Panc1 (cell line): ENCODE data around the gene LINC01488. TPM values are rescaled to one million over a fixed set of nuclear protein-coding genes. Genes with fewer than 3 reads are reported as not detected.

ENCODE experiments used
- ATAC-seq: fragments of 200-7000 bp; cut with Tn5 transposase; 2 replicates; pipeline ENCODE4 v1.9.1; 2020; ENCODE audit warnings: mild to moderate bottlenecking, moderate library complexity
- BruUV-seq: library from RNA; stranded (reverse); fragments of 400-500 nt; replicated peaks from 2 replicates; lab custom pipeline; 2021; lab: Mats Ljungman, UMichigan
- CTCF ChIA-PET: fragments of 300-600 bp; sonication (Branson Sonifier 250); formaldehyde crosslinking; loops from one replicate; lab custom pipeline; 2022; ENCODE audit warnings: antibody characterized with exemption; lab: Charles Lee
- POLR2A ChIA-PET: fragments of 300-600 bp; sonication (Branson Sonifier 250); formaldehyde crosslinking; loops from one replicate; lab custom pipeline; 2022; ENCODE audit warnings: antibody characterized with exemption; lab: Charles Lee
- DNase-seq: peaks from one replicate; pipeline ENCODE4 v3.0.0-alpha.2; 2010; ENCODE audit warnings: low read depth, low spot score
- H3K27ac ChIP-seq: 2 replicates; pipeline ENCODE4 v1.5.1; 2011; ENCODE audit warnings: mild to moderate bottlenecking, low read length, inconsistent platforms
- H3K27me3 ChIP-seq: fragments of 200-500 bp; sonication (Bioruptor generic); 2 replicates; pipeline ENCODE4 v1.6.0; 2014; ENCODE audit warnings: low read length, inconsistent platforms; ENCODE audit not compliant: control insufficient read depth, insufficient read depth
- H3K36me3 ChIP-seq: fragments of 200-500 bp; sonication (Bioruptor generic); 2 replicates; pipeline ENCODE4 v1.5.1; 2014; ENCODE audit warnings: inconsistent platforms, mild to moderate bottlenecking, low read length, moderate library complexity; ENCODE audit not compliant: control insufficient read depth, insufficient read depth
- H3K4me1 ChIP-seq: 2 replicates; pipeline ENCODE4 v1.5.1; 2011; ENCODE audit warnings: inconsistent platforms, mild to moderate bottlenecking, low read length, moderate library complexity; ENCODE audit not compliant: control insufficient read depth, insufficient read depth
- H3K4me3 ChIP-seq, 2 experiments: 2 replicates each; pipeline ENCODE4 v1.5.1; 2011 to 2012; ENCODE audit warnings: low read depth in 2 of 2, low read length in 2 of 2, mild to moderate bottlenecking in 2 of 2, inconsistent platforms in 1 of 2, moderate library complexity in 1 of 2
- H3K9me3 ChIP-seq: fragments of 200-500 bp; sonication (Bioruptor generic); 2 replicates; pipeline ENCODE4 v1.5.1; 2014; ENCODE audit warnings: low read depth, mild to moderate bottlenecking, inconsistent platforms, low read length, moderate library complexity; ENCODE audit not compliant: control insufficient read depth, insufficient read depth
- POLR2AphosphoS5 ChIP-seq: IDR thresholded peaks from 2 replicates; pipeline ENCODE4 v1.6.1; 2012; ENCODE audit warnings: mild to moderate bottlenecking, low read depth, low read length, moderate library complexity
- REST ChIP-seq, 2 experiments: IDR thresholded peaks; 2 replicates each; pipeline ENCODE4 v1.6.1; 2011 to 2012; ENCODE audit warnings: low read depth in 2 of 2, control low read depth in 1 of 2, low read length in 1 of 2, mild to moderate bottlenecking in 1 of 2, moderate library complexity in 1 of 2; ENCODE audit not compliant: insufficient read depth in 1 of 2
- SIN3A ChIP-seq: IDR thresholded peaks from 2 replicates; pipeline ENCODE4 v1.6.1; 2012; ENCODE audit warnings: low read depth, mild to moderate bottlenecking, low read length, moderate library complexity, borderline replicate concordance; ENCODE audit not compliant: insufficient read depth
- TCF7L2 ChIP-seq: IDR thresholded peaks from 2 replicates; pipeline ENCODE4 v1.6.1; 2011; ENCODE audit warnings: mild to moderate bottlenecking, low read depth, low read length, inconsistent platforms
- in situ Hi-C: cut with HindIII; loops from 2 replicates; pipeline ENCODE4 v1.10.0; 2016; ENCODE audit warnings: low sequenced_read_pairs, low pct_unique_long_range_greater_than_20kb
- intact Hi-C: fragments of 100-400 bp; cut with micrococcal nuclease; formaldehyde crosslinking; loops from one replicate; pipeline ENCODE4 v1.10.0; 2022; ENCODE audit not compliant: unreplicated experiment
- total RNA-seq: library from RNA; stranded (reverse); gene quantifications from one replicate; pipeline ENCODE4 v1.2.1, GENCODE V29; 2021; ENCODE audit not compliant: unreplicated experiment
- TF ChIP-seq, protein P1 (sequence below): fragments of 450-650 bp; IDR thresholded peaks from 2 replicates; pipeline ENCODE4 v1.5.1; 2017; ENCODE audit warnings: mild to moderate bottlenecking

LINC01488 gene
- total RNA-seq, 1 experiment from 2014 or later, result not detected

DNA sequence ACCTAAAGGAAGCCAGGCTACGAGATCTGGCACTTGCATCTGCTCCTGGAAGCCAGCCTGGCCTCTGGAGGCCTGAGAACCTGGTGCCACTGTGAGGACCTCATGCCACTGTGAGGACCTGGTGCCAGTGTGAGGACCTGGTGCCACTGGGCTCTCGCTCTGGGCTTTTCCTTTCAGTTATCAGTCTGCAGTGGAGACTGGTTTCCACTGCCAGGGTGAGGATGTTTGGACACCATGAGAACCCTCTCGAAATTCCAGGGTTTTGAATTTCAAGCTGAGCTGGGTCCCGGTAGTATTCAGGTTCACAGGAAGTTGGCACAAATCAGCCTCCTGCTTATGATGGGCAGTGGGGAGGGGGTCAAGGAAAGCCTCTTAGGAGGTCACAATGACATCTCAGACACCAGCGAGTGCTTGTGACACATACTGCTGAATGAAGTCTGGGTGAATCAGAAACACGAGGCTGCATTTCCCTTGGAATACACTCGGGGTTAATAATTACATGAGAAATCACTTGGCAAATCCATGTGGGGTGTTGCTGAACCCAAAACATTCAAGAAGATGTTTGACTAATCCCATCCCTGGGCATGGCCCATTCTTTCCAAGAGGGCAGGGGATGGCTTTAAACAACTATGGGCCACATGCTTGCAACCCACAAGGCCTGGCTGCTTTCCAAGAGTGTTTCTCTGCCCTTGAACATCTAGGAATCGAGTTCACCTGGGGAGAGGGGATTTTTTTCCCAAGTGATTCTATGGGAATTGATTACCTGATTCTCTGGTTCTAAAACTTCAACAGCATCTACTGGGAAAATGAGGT lies 60.2 kb downstream of the LINC01488 start:
- ATAC-seq (no peak), DNase-seq (no peak)
- no peak for TF ChIP-seq REST (IDR thresholded peaks at IDR 0.05; ENCODE audit: insufficient read depth in 1 of 2, low read depth in 2 of 2, low read length in 1 of 2)
- no peak for TF ChIP-seq POLR2AphosphoS5
- TF ChIP-seq, protein P1, sequence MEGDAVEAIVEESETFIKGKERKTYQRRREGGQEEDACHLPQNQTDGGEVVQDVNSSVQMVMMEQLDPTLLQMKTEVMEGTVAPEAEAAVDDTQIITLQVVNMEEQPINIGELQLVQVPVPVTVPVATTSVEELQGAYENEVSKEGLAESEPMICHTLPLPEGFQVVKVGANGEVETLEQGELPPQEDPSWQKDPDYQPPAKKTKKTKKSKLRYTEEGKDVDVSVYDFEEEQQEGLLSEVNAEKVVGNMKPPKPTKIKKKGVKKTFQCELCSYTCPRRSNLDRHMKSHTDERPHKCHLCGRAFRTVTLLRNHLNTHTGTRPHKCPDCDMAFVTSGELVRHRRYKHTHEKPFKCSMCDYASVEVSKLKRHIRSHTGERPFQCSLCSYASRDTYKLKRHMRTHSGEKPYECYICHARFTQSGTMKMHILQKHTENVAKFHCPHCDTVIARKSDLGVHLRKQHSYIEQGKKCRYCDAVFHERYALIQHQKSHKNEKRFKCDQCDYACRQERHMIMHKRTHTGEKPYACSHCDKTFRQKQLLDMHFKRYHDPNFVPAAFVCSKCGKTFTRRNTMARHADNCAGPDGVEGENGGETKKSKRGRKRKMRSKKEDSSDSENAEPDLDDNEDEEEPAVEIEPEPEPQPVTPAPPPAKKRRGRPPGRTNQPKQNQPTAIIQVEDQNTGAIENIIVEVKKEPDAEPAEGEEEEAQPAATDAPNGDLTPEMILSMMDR, result no peak
- Histone ChIP-seq H3K9me3 (no peaks in the 10 kb centered on the region), H3K27me3 (no peaks in the 10 kb centered on the region), H3K36me3 (no peaks in the 10 kb centered on the region), H3K4me3 (no peak overlapping the region), H3K27ac (no peak overlapping the region), H3K4me1 (peaks cover 5% of the 10 kb centered on the region; the same call in 1 of the 2 replicates)
- in situ Hi-C loops (no loop called here), intact Hi-C loops (no loop called here)
- ChIA-PET CTCF (no interaction called here), POLR2A (no interaction called here)
- no TSS peak for BruUV-seq

DNA sequence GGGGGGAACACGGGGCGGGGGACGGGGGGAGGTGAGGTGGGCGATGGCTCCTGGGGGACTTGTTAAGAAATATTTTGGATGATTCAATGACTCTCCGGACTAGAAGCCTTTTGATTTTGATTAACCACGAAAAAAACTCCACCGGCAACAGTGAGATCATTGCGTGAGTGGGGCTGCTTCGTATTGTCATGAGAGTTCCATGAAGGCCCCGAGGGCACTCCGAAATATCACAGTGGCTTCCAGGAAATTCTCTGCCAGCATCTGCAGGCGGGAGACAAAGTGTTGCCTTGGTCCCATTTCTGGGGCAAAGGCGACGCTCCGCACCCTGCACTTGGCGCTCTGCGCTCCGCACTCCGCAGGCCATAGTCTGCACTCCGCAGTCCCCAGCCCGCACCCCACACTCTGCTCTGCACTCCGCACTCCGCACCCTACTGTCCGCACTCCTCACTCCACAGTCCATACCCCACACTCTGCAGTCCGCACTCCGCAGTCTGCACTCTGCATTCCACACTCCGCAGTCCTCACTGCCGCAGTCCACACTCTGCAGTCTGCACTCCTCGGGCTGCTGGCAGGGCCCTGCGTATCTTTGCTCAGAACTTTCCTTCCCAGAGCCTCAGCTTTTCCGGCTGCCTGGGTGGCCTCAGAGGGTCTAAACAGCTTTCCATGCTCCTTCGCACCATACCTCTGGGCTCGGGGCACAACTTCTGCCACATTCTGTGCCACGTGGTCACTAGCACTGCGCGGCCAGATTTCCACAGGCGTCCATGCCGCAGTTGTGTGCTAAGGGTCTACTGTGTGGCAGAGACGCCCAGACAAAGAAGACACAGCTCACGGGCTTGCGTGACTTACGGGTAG lies 61.1 kb downstream of the LINC01488 start:
- no peak for DNase-seq
- TF ChIP-seq, protein P1, result no peak
- TF ChIP-seq SIN3A (no peak), REST (IDR thresholded peaks at IDR 0.05; ENCODE audit: insufficient read depth in 1 of 2, low read depth in 2 of 2, low read length in 1 of 2) (no peak), TCF7L2 (no peak), POLR2AphosphoS5 (no peak)
- Histone ChIP-seq H3K36me3 (no peaks in the 10 kb centered on the region), H3K27me3 (no peaks in the 10 kb centered on the region), H3K9me3 (no peaks in the 10 kb centered on the region), H3K4me1 (peaks cover 5% of the 10 kb centered on the region; the same call in 1 of the 2 replicates), H3K27ac (no peak overlapping the region), H3K4me3 (no peak overlapping the region)
- no peak for ATAC-seq
- POLR2A ChIA-PET, result no interaction called here
- in situ Hi-C loops, result no loop called here
- CTCF ChIA-PET, result no interaction called here
- BruUV-seq, result no TSS peak
- intact Hi-C loops, result no loop called here
